ENCODE results near the gene PLEK2. TPM values are rescaled to one million over a fixed set of nuclear protein-coding genes. Genes with fewer than 3 reads are reported as not detected.
"Not testable (repeated sequence)": the region's sequence is repeated elsewhere in the genome, so short reads cannot be mapped to it uniquely, and the experiment has no call there.

The PLEK2 gene, protein sequence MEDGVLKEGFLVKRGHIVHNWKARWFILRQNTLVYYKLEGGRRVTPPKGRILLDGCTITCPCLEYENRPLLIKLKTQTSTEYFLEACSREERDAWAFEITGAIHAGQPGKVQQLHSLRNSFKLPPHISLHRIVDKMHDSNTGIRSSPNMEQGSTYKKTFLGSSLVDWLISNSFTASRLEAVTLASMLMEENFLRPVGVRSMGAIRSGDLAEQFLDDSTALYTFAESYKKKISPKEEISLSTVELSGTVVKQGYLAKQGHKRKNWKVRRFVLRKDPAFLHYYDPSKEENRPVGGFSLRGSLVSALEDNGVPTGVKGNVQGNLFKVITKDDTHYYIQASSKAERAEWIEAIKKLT
- under 1 TPM in 1 of 2 experiments, not detected in 1; 0.44 TPM for total RNA-seq

- no peak within 1 kb of the TSS for H3K27ac Mint-ChIP-seq
- no peaks in the 10 kb centered on the region for H3K9me3 Mint-ChIP-seq (ENCODE audit: low read depth)
- CTCF ChIA-PET: interaction anchor here (1.1 to 1.9 kb wide), 5 partner anchors 9 to 188 kb away, joined by 3 to 8 read pairs (median 4); partner anchors contain the start of gene PIGH
- H3K4me3 Mint-ChIP-seq: peak within 1 kb of the TSS; percentile 46
- DNase-seq: no peak
- H3K36me3 Mint-ChIP-seq: no peaks in the 10 kb centered on the region
- H3K27me3 Mint-ChIP-seq: peaks cover 14% of the 10 kb centered on the region
- H3K4me1 Mint-ChIP-seq: peaks cover 9% of the 10 kb centered on the region
- ATAC-seq: peak; percentile 78
These were observed at the start of gene PLEK2 for GRCh38 chr14:67411820-67412421. Gene PLEK2 (minus strand): TSS chr14:67412165. CDS start chr14:67412059, 106 bp downstream.

GRCh38 chr14:67461341-67461985 is 49.5 kb upstream of the PLEK2 start:
- Mint-ChIP-seq H3K4me3 (no peak overlapping the region), H3K27ac (no peak overlapping the region), H3K4me1 (peaks cover 9% of the 10 kb centered on the region), H3K36me3 (no peaks in the 10 kb centered on the region), H3K27me3 (no peaks in the 10 kb centered on the region), H3K9me3 (ENCODE audit: low read depth) (no peaks in the 10 kb centered on the region)
- no peak for DNase-seq
- ATAC-seq: no peak
- CTCF ChIA-PET: no interaction called here

- peaks cover 5% of the 10 kb centered on the region for H3K27me3 Mint-ChIP-seq
These were observed 47.4 kb upstream of the PLEK2 start for GRCh38 chr14:67459336-67459735.

DNA sequence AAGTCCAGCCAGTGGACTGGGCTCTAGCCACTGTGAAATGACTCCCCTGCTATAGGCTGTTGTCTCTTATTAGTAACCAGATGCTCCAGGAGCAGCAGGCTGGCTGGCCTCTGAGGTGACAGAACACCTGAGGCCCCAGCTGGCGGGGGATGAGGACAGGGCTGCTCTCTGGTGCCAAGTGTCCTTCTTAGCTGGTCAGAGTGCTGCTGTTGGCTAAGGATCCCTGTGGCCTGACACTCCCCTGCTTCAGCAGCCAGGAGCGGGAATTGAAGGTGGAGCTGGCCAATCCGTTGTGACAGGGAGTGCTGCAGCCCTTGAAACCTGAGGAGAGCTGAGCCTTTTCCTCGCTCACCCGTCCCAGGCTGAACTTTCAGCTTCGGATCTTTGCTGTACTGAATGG is 45.8 kb upstream of the PLEK2 start:
- CTCF ChIA-PET: interaction anchor here (0.6 kb wide), 1 partner anchor 242 kb away, joined by 3 read pairs; no protein-coding TSS in a partner anchor
- ATAC-seq (no peak), DNase-seq (no peak)
- no peak overlapping the region for H3K27ac Mint-ChIP-seq
- no peaks in the 10 kb centered on the region for H3K9me3 Mint-ChIP-seq (ENCODE audit: low read depth)
- no peak overlapping the region for H3K4me3 Mint-ChIP-seq
- peaks cover 4% of the 10 kb centered on the region for H3K4me1 Mint-ChIP-seq
- H3K36me3 Mint-ChIP-seq: no peaks in the 10 kb centered on the region
- peaks cover 5% of the 10 kb centered on the region for H3K27me3 Mint-ChIP-seq

More at GRCh38 chr14:67459336-67459735, 47.4 kb upstream of the PLEK2 start:
- no peak for ATAC-seq
- no peak overlapping the region for H3K4me3 Mint-ChIP-seq
- no peak for DNase-seq
- no peaks in the 10 kb centered on the region for H3K36me3 Mint-ChIP-seq
- no peaks in the 10 kb centered on the region for H3K9me3 Mint-ChIP-seq (ENCODE audit: low read depth)
- CTCF ChIA-PET: no interaction called here
- H3K27ac Mint-ChIP-seq: no peak overlapping the region
- H3K4me1 Mint-ChIP-seq: peaks cover 4% of the 10 kb centered on the region

DNA sequence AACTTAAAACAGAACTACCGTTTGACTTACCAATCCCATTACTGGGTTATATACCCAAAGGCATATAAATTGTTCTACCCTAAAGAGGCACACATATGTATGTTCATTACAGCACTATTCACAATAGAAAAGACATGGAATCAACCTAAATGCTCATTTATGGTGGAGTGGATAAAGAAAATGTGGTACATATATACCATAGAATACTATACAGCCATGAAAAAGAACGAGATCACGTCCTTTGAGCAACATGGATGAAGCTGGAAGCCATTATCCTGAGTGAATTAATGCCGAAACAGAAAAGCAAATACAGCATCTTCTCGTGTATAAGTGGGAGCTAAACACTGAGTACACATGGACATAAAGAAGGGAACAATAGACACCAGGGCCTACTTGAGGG is 44.8 kb upstream of the PLEK2 start:
- Mint-ChIP-seq H3K36me3 (no peaks in the 10 kb centered on the region), H3K27me3 (peaks cover 5% of the 10 kb centered on the region), H3K4me1 (peaks cover under 1% of the 10 kb centered on the region), H3K4me3 (no peak overlapping the region), H3K27ac (no peak overlapping the region), H3K9me3 (ENCODE audit: low read depth) (no peaks in the 10 kb centered on the region)
- DNase-seq (no peak), ATAC-seq (no peak)
- CTCF ChIA-PET: no interaction called here

- DNase-seq (no peak), ATAC-seq (no peak)
- Mint-ChIP-seq H3K27me3 (peaks cover 7% of the 10 kb centered on the region), H3K4me3 (no peak overlapping the region), H3K27ac (no peak overlapping the region), H3K36me3 (no peaks in the 10 kb centered on the region), H3K9me3 (ENCODE audit: low read depth) (no peaks in the 10 kb centered on the region), H3K4me1 (no peaks in the 10 kb centered on the region)
- CTCF ChIA-PET: interaction anchor here (1.3 to 1.9 kb wide), 2 partner anchors 27 to 118 kb away, joined by 4 to 9 read pairs; no protein-coding TSS in a partner anchor
These were observed 41.8 kb upstream of the PLEK2 start for GRCh38 chr14:67453575-67454300.

GRCh38 chr14:67451667-67452066 is 39.7 kb upstream of the PLEK2 start:
- H3K4me3 Mint-ChIP-seq; DNase-seq; H3K36me3 Mint-ChIP-seq; H3K4me1 Mint-ChIP-seq; H3K27ac Mint-ChIP-seq; H3K9me3 Mint-ChIP-seq (ENCODE audit: low read depth); ATAC-seq: not testable (repeated sequence)
- H3K27me3 Mint-ChIP-seq: peaks cover 19% of the 10 kb centered on the region
- CTCF ChIA-PET: interaction anchor here (1.1 to 1.6 kb wide), 2 partner anchors 10 to 25 kb away, joined by 3 to 6 read pairs; no protein-coding TSS in a partner anchor

GRCh38 chr14:67449096-67449495 is 37.1 kb upstream of the PLEK2 start:
- Mint-ChIP-seq H3K4me3 (no peak overlapping the region), H3K27ac (no peak overlapping the region), H3K36me3 (no peaks in the 10 kb centered on the region), H3K27me3 (peaks cover 34% of the 10 kb centered on the region), H3K4me1 (no peaks in the 10 kb centered on the region), H3K9me3 (ENCODE audit: low read depth) (no peaks in the 10 kb centered on the region)
- CTCF ChIA-PET: no interaction called here
- no peak for ATAC-seq
- no peak for DNase-seq

DNA sequence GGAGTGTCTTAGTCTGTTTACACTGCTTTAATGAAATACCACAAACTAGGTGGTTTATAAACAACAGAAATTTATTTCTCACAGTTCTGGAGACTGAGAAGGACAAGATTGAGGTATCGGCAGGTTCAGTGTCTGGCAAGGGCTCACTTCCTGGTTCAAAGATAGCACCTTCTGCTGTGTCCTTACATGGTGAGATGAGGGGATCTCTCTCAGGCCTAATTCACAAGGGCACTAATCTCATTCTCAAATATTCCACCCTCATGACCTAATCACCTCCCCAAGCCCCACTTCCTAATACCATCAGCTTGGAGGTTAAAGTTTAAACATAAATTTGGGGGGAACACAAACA is 35.0 kb upstream of the PLEK2 start:
- Mint-ChIP-seq H3K27ac (no peak overlapping the region), H3K36me3 (no peaks in the 10 kb centered on the region)

DNA sequence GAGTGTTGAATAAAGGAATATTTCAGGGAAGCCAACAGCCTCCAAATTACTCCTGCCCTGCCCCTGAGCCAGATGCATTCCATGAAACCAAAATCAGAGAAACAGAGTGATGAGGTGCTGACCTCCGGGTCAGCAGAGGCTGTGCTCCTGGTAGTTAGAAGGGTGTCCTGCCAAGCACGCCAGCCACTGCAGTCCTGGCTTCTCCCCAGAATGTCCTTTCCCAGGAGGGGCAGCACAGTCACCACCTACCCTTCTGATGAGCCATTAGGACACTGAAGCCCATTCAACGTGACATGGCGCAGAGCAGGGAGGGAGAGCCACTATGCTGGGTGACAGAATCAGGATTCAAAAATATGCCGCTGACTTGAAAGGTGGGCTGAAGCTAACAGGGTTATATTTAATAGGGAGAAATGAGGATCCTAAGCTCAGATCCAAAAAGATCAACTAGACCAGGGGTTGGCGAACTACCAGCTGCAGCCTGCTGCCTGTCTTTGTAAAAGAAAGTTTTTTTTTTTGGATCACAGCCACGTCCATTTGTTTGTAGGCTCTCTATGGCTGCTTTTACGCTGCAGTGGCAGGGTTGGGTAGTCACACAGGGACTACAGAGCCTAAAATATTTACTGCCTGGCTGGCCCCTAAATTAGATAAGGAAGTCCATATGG is 34.5 kb upstream of the PLEK2 start:
- H3K4me1 Mint-ChIP-seq: no peaks in the 10 kb centered on the region
- DNase-seq: no peak
- CTCF ChIA-PET: no interaction called here
- no peak overlapping the region for H3K27ac Mint-ChIP-seq
- no peaks in the 10 kb centered on the region for H3K9me3 Mint-ChIP-seq (ENCODE audit: low read depth)
- no peak for ATAC-seq
- no peaks in the 10 kb centered on the region for H3K36me3 Mint-ChIP-seq
- no peak overlapping the region for H3K4me3 Mint-ChIP-seq
- peaks cover 50% of the 10 kb centered on the region for H3K27me3 Mint-ChIP-seq

More for the DNA sequence above, 35.0 kb upstream of the PLEK2 start:
- Mint-ChIP-seq H3K4me3 (no peak overlapping the region), H3K27me3 (peaks cover 50% of the 10 kb centered on the region), H3K4me1 (no peaks in the 10 kb centered on the region), H3K9me3 (ENCODE audit: low read depth) (no peaks in the 10 kb centered on the region)
- ATAC-seq (no peak), DNase-seq (no peak)
- CTCF ChIA-PET: interaction anchor here (1.2 kb wide), 1 partner anchor 19 kb away, joined by 4 read pairs; no protein-coding TSS in a partner anchor

- DNase-seq: no peak
- no peaks in the 10 kb centered on the region for H3K36me3 Mint-ChIP-seq
- H3K27ac Mint-ChIP-seq: no peak overlapping the region
- H3K4me3 Mint-ChIP-seq: no peak overlapping the region
- ATAC-seq: no peak
- CTCF ChIA-PET: interaction anchor here (2.2 kb wide), 1 partner anchor 17 kb away, joined by 7 read pairs; no protein-coding TSS in a partner anchor
- no peaks in the 10 kb centered on the region for H3K9me3 Mint-ChIP-seq (ENCODE audit: low read depth)
- no peaks in the 10 kb centered on the region for H3K4me1 Mint-ChIP-seq
- peaks cover 51% of the 10 kb centered on the region for H3K27me3 Mint-ChIP-seq
These were observed 32.4 kb upstream of the PLEK2 start for GRCh38 chr14:67444395-67444794.

- no peak for ATAC-seq
These were observed 30.4 kb upstream of the PLEK2 start for GRCh38 chr14:67442139-67442906.

More at GRCh38 chr14:67442139-67442906, 30.4 kb upstream of the PLEK2 start:
- CTCF ChIA-PET: interaction anchor here (1.2 kb wide), 1 partner anchor 9 kb away, joined by 3 read pairs; no protein-coding TSS in a partner anchor
- Mint-ChIP-seq H3K4me1 (no peaks in the 10 kb centered on the region), H3K27ac (no peak overlapping the region), H3K4me3 (no peak overlapping the region), H3K27me3 (peaks cover 51% of the 10 kb centered on the region), H3K36me3 (no peaks in the 10 kb centered on the region), H3K9me3 (ENCODE audit: low read depth) (no peaks in the 10 kb centered on the region)
- no peak for DNase-seq
